Ishikawa (cell line): Measurements from ENCODE around the gene ADGRL2.

Experiments
- CREB1 ChIP-seq: IDR thresholded peaks from 2 replicates; pipeline ENCODE4 v1.6.1; 2012; ENCODE audit warnings: low read depth
- EP300 ChIP-seq: IDR thresholded peaks from 2 replicates; pipeline ENCODE4 v1.6.1; 2012; ENCODE audit warnings: borderline replicate concordance
- RAD21 ChIP-seq: IDR thresholded peaks from 2 replicates; pipeline ENCODE4 v1.6.1; 2012; ENCODE audit warnings: low read depth
- YY1 ChIP-seq: IDR thresholded peaks from 2 replicates; pipeline ENCODE4 v1.6.1; 2012; ENCODE audit warnings: low read depth
- TF ChIP-seq, protein P1 (sequence below): IDR thresholded peaks from 2 replicates; pipeline ENCODE4 v1.6.1; 2012

- TF ChIP-seq, protein P1, sequence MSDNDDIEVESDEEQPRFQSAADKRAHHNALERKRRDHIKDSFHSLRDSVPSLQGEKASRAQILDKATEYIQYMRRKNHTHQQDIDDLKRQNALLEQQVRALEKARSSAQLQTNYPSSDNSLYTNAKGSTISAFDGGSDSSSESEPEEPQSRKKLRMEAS, result no peak
- TF ChIP-seq YY1 (no peak), EP300 (no peak), CREB1 (no peak), RAD21 (no peak)
Observed at GRCh38 chr1:81920245-81920740, 119.6 kb downstream of the ADGRL2 start.
